ENCODE measurements around the gene IL3RA. TPM values are rescaled to one million over a fixed set of nuclear protein-coding genes. Genes with fewer than 3 reads are reported as not detected.

Gene IL3RA
- total and polyA plus RNA-seq, 7 experiments from 2014 or later, result 0.12 to 23.7 (median 7.9) TPM; not detected in 2

DNA sequence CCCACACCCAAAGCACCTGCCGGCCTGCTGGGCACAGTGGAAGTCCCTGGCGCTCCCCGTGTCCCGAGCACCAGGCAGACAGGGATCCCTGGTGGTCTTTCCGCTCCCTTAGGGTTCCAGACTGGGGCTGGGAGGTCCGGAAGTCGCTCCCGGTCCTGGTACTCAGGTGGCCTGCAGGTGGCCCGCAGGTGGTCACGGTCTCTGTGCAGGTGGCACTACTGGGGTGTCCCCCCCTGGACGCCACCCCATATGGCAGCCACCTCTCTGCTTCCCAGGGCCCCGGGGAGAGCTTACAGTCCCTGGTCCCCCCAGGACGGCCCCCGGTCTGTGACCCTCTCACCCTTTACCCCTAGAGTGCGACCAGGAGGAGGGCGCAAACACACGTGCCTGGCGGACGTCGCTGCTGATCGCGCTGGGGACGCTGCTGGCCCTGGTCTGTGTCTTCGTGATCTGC lies 41.7 kb downstream of the IL3RA start:
- Histone ChIP-seq H3K36me3 (ENCODE audit: control insufficient read depth in 2 of 3, insufficient read depth in 3 of 3, low read length in 3 of 3) (peaks cover 0 to 2% (median 0%) of the 10 kb centered on the region in 3 experiments), H3K4me1 (ENCODE audit: control insufficient read depth in 2 of 2, insufficient read depth in 2 of 2, low read length in 2 of 2) (no peaks in the 10 kb centered on the region), H3K4me3 (ENCODE audit: low read length) (no peak overlapping the region), H3K27ac (ENCODE audit: low read depth, low read length) (no peak overlapping the region), H3K27me3 (ENCODE audit: control insufficient read depth in 2 of 2, insufficient read depth in 2 of 2, low read length in 2 of 2) (no peaks in the 10 kb centered on the region), H3K9me3 (ENCODE audit: control insufficient read depth in 2 of 3, low read length in 3 of 3) (no peaks in the 10 kb centered on the region)
- POLR2A ChIA-PET, result no interaction called here
- DNase-seq (no peak), ATAC-seq (peak; percentile 10)
- Mint-ChIP-seq H3K4me3 (no peak overlapping the region), H3K27me3 (no peaks in the 10 kb centered on the region), H3K27ac (peak overlapping the region in 1 of 9 donors; percentile 32), H3K36me3 (peaks cover 0 to 6% (median 0%) of the 10 kb centered on the region in 5 donors), H3K4me1 (peaks cover 0 to 6% (median 4%) of the 10 kb centered on the region in 7 donors), H3K9me3 (peaks cover 0 to 6% (median 0%) of the 10 kb centered on the region in 11 donors)
- CTCF ChIA-PET, result no interaction called here
- intact Hi-C loops (cut with micrococcal nuclease), result no loop called here

DNA sequence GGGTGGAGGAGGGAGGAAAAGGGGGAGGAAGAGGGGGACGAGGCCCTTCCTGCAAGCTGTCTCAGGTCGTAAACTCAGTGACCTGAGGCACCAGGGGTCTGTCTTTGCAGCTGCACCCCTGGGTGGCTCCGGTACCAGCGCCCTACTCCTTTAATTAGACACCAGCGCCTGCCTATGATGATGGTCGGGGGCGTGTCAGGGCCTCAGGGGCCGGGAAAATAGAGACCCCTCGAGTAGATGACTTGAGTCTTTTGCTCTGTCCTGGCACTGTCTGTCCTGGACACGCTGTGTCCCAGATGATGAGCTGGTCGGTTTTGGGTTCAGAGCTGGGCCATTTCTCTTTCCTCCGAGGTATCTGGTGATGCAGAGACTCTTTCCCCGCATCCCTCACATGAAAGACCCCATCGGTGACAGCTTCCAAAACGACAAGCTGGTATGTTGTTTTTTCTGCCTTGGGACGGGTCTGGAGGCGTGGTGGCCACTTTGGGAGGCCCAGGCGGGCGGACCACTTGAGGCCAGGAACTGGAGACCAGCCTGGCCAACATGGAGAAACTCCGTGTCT lies 44.2 kb downstream of the IL3RA start:
- no peaks in the 10 kb centered on the region for H3K4me1 ChIP-seq (ENCODE audit: control insufficient read depth in 2 of 2, insufficient read depth in 2 of 2, low read length in 2 of 2)
- H3K27me3 Mint-ChIP-seq, result no peaks in the 10 kb centered on the region
- no peak for DNase-seq
- ChIA-PET POLR2A (no interaction called here), CTCF (no interaction called here)
- H3K27me3 ChIP-seq (ENCODE audit: control insufficient read depth in 2 of 2, insufficient read depth in 2 of 2, low read length in 2 of 2), result no peaks in the 10 kb centered on the region
- H3K9me3 ChIP-seq (ENCODE audit: control insufficient read depth in 2 of 3, low read length in 3 of 3), result no peaks in the 10 kb centered on the region
- H3K4me3 ChIP-seq (ENCODE audit: low read length), result no peak overlapping the region
- intact Hi-C loops (cut with micrococcal nuclease), result no loop called here
- peaks cover 0 to 6% (median 4%) of the 10 kb centered on the region in 7 donors for H3K4me1 Mint-ChIP-seq
- peaks cover 0 to 25% (median 0%) of the 10 kb centered on the region in 3 experiments for H3K36me3 ChIP-seq (ENCODE audit: control insufficient read depth in 2 of 3, insufficient read depth in 3 of 3, low read length in 3 of 3)
- no peak overlapping the region for H3K27ac ChIP-seq (ENCODE audit: low read depth, low read length)
- H3K4me3 Mint-ChIP-seq, result no peak overlapping the region
- H3K36me3 Mint-ChIP-seq, result peaks cover 0 to 16% (median 11%) of the 10 kb centered on the region in 5 donors
- ATAC-seq, result peak; percentile 5
- H3K27ac Mint-ChIP-seq, result peak overlapping the region in 1 of 9 donors; percentile 43
- H3K9me3 Mint-ChIP-seq, result peaks cover 0 to 6% (median 0%) of the 10 kb centered on the region in 11 donors

DNA sequence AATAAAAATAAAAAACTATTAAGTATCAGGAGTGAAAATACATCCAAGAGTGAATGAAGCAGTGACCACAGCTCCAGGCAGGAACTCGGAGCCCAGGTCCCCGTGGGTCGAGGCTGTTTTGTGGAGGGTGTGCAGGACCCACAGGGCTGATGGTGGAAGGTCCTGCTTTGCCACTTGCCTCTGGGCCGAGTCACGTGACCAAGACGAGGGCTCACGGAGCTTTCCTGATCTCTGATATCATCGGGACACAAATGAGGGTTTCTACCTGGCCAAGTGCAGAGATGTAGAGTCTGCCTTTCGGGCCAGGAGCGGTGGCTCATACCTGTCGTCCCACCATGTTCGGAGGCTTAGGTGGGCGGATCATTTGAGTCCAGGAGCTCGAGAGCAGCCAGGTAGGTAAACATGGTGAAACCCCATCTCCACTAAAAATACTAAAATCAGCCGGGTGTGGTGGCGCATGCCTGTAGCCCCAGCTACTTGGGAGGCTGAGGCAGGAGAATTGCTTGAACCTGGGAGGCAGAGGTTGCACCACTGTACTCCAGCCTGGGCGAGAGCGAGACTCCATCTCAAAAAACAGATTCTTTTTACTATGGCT lies 48.2 kb downstream of the IL3RA start:
- peaks cover 4 to 49% (median 30%) of the 10 kb centered on the region in 5 donors for H3K36me3 Mint-ChIP-seq
- peaks cover 14 to 28% (median 23%) of the 10 kb centered on the region in 7 donors for H3K4me1 Mint-ChIP-seq
- Histone ChIP-seq H3K27ac (ENCODE audit: low read depth, low read length) (no peak overlapping the region), H3K36me3 (ENCODE audit: control insufficient read depth in 2 of 3, insufficient read depth in 3 of 3, low read length in 3 of 3) (peaks cover 22 to 65% (median 37%) of the 10 kb centered on the region in 3 experiments), H3K4me3 (ENCODE audit: low read length) (no peak overlapping the region), H3K9me3 (ENCODE audit: control insufficient read depth in 2 of 3, low read length in 3 of 3) (no peaks in the 10 kb centered on the region), H3K4me1 (ENCODE audit: control insufficient read depth in 2 of 2, insufficient read depth in 2 of 2, low read length in 2 of 2) (peaks cover 10 to 18% of the 10 kb centered on the region in 2 donors), H3K27me3 (ENCODE audit: control insufficient read depth in 2 of 2, insufficient read depth in 2 of 2, low read length in 2 of 2) (no peaks in the 10 kb centered on the region)
- POLR2A ChIA-PET, result no interaction called here
- peaks cover 0 to 6% (median 0%) of the 10 kb centered on the region in 11 donors for H3K9me3 Mint-ChIP-seq
- no peak for DNase-seq
- peak overlapping the region in 1 of 10 donors; percentile 10 for H3K4me3 Mint-ChIP-seq
- ATAC-seq, result no peak
- intact Hi-C loops (cut with micrococcal nuclease), result no loop called here
- H3K27me3 Mint-ChIP-seq, result no peaks in the 10 kb centered on the region
- CTCF ChIA-PET, result no interaction called here
- peak overlapping the region in 1 of 9 donors; percentile 45 for H3K27ac Mint-ChIP-seq

DNA sequence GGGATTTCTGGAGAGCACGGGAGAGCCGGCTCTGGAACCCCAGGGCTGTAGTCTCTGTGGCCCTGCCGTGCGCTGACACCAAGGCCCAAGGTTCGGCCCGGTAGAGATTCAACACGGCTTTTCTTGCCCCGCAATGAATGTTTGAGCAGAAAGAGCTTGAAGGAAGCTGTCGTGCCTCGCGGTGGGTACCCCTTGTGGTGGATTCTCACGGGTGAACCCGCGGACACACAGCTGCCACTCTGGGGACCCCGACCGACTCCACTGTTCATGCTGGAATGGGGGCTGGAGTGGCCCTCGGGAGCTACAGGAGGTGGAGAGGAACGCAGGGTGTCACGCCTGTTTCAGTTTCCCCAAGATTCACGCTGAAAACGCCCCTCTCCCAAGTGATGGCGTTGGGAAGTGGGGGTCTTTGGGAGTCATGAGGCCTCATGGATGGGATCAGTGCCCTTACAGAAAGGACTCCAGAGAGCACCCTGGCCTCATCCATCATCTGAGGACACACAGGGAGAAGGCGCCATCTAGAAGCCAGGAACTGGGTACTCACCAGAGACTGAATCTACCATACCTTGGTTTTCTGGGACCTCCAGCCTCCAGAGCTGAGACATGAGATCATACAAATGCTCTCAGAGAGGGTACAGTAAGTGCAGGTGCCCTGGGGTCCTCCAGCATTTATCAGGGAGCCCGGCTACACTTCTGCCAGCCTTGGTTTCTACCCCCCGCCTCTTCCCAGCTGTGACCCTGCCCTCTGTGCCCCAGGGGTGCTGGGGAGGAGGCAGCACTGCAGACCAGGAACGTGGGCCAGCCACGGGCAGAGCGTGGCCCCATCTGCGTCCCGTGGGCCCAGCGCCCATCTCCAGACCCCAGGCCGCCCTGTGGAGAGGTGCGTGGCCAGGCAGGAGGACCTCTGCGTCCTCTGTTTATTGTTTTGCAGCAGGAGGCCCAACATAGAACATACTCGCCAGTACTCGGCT lies 49.0 kb downstream of the IL3RA start:
- Mint-ChIP-seq H3K4me3 (peak overlapping the region in 1 of 10 donors; percentile 10), H3K9me3 (peaks cover 0 to 4% (median 0%) of the 10 kb centered on the region in 11 donors), H3K27me3 (no peaks in the 10 kb centered on the region), H3K27ac (no peak overlapping the region), H3K36me3 (peaks cover 4 to 49% (median 28%) of the 10 kb centered on the region in 5 donors), H3K4me1 (peaks cover 9 to 35% (median 19%) of the 10 kb centered on the region in 7 donors)
- intact Hi-C loops (cut with micrococcal nuclease), result no loop called here
- ChIA-PET POLR2A (no interaction called here), CTCF (no interaction called here)
- H3K36me3 ChIP-seq (ENCODE audit: control insufficient read depth in 2 of 3, insufficient read depth in 3 of 3, low read length in 3 of 3), result peaks cover 22 to 73% (median 42%) of the 10 kb centered on the region in 3 experiments
- ATAC-seq (peak; percentile 9), DNase-seq (no peak)
- no peaks in the 10 kb centered on the region for H3K27me3 ChIP-seq (ENCODE audit: control insufficient read depth in 2 of 2, insufficient read depth in 2 of 2, low read length in 2 of 2)
- H3K4me1 ChIP-seq (ENCODE audit: control insufficient read depth in 2 of 2, insufficient read depth in 2 of 2, low read length in 2 of 2), result peaks cover 13 to 26% of the 10 kb centered on the region in 2 donors
- no peak overlapping the region for H3K27ac ChIP-seq (ENCODE audit: low read depth, low read length)
- no peak overlapping the region for H3K4me3 ChIP-seq (ENCODE audit: low read length)
- no peaks in the 10 kb centered on the region for H3K9me3 ChIP-seq (ENCODE audit: control insufficient read depth in 2 of 3, low read length in 3 of 3)

DNA sequence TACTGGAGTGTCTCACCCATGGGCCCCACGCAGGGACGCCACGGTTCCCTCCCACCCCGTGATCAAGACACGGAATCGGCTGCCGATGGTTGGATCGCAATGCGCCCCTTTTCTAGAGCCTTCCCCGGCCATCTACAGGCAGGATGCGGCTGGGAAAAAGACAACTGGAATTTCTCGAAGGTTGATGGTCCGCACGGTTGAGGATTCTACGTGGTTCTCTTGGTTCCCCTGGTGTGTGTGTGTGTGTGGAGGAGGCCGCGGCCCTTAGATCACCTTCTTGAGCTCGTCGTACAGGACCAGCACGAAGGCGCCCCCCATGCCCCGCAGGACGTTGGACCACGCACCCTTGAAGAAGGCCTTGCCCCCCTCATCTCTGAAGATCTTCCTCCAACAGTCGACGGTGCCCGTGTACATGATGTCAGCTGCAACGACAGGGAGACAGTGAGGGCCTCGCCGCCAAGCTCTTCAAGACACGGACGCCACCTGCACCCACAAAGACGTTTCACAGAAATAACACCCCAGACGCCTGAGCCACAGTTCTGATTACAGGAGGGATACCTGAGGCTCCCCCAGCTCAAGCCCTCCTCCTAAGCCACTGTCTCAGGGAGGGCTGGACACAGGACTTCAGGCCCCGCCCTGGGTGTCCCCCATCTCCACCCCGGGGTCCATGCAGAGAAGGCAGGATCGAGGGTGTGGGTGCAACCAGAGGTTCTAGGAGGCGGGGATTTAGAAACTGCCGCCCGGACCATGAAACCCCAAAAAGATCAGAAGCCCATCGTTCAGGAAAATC lies 49.9 kb downstream of the IL3RA start:
- Mint-ChIP-seq H3K4me3 (peak overlapping the region in 1 of 10 donors; percentile 10), H3K36me3 (peaks cover 4 to 53% (median 28%) of the 10 kb centered on the region in 5 donors), H3K27me3 (no peaks in the 10 kb centered on the region), H3K27ac (peak overlapping the region in 1 of 9 donors; percentile 62), H3K4me1 (peaks cover 9 to 43% (median 28%) of the 10 kb centered on the region in 7 donors), H3K9me3 (peaks cover 0 to 4% (median 0%) of the 10 kb centered on the region in 11 donors)
- Histone ChIP-seq H3K4me1 (ENCODE audit: control insufficient read depth in 2 of 2, insufficient read depth in 2 of 2, low read length in 2 of 2) (peaks cover 21 to 33% of the 10 kb centered on the region in 2 donors), H3K9me3 (ENCODE audit: control insufficient read depth in 2 of 3, low read length in 3 of 3) (no peaks in the 10 kb centered on the region), H3K4me3 (ENCODE audit: low read length) (no peak overlapping the region), H3K27ac (ENCODE audit: low read depth, low read length) (no peak overlapping the region), H3K27me3 (ENCODE audit: control insufficient read depth in 2 of 2, insufficient read depth in 2 of 2, low read length in 2 of 2) (no peaks in the 10 kb centered on the region), H3K36me3 (ENCODE audit: control insufficient read depth in 2 of 3, insufficient read depth in 3 of 3, low read length in 3 of 3) (peaks cover 22 to 74% (median 42%) of the 10 kb centered on the region in 3 experiments)
- ATAC-seq (no peak), DNase-seq (no peak)
- ChIA-PET CTCF (no interaction called here), POLR2A (no interaction called here)
- intact Hi-C loops (cut with micrococcal nuclease), result no loop called here
